Activated CD4-positive, alpha-beta T cell treated with anti-CD3 and anti-CD28 coated beads, Interleukin-2, amount 50 U/mL, for 4 hours (primary cell): ENCODE data around the gene TCTN2.

Experiments
- DNase-seq, 2 experiments: peaks; one replicate each; pipeline ENCODE4 v3.0.0-alpha.2; 2020

TCTN2 gene

DNA sequence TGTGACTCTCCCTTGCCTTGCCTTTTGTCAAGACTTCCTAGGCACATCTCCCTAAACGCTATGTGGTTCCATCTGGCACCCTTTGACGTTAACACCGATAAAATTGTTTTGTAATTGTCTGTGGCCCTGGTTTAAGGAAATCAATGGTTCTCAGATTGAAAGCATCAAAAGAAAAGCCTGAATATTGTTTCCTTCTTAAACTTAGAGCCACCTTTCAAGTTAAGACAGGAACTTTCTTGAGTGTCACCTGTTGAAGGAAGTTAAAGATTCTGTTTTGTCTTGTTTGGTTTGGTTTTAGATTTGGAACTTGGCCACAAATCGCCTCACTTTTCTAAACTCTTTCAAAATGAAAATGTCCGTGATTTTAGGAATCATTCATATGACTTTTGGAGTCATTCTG lies 76.4 kb downstream of the TCTN2 start:
- no peak for DNase-seq

DNA sequence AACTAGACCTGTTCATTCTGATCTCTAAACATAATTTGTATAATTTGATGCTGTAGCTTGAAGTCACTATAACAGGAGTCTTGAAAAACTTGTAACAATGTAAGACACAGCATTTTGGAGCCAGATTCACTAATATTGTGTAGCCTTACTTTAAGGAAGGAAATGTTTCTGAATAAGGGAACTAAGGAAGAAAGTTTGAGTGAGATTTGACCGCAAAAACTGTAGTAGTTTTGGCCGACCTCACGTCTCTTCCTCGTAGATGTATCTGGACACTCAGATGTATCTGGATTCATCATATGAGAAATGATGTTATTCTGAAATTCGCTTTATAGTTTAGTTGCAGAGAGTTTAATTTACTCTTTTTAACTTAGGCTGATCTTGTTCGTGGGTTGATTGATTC lies 77.2 kb downstream of the TCTN2 start:
- DNase-seq = no peak

DNA sequence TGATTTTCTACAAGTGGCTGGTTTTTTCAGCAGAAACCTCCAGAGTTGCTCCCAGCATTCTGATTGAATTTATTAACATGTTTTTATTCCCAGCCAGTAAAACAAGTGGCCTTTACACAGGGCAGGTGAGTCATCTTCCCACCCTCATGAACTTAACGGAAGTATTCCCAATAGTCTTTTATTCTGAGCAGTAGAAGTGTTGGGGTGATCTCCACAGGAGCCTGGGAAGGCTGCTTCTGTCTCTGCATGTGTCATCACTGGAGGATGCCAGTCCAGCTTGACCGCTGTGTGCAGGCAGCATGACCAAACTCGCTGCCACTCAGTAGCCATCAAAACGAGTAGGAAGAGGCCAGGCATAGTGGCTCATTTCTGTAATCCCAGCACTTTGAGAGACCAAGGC lies 77.7 kb downstream of the TCTN2 start:
- no peak for DNase-seq

DNA sequence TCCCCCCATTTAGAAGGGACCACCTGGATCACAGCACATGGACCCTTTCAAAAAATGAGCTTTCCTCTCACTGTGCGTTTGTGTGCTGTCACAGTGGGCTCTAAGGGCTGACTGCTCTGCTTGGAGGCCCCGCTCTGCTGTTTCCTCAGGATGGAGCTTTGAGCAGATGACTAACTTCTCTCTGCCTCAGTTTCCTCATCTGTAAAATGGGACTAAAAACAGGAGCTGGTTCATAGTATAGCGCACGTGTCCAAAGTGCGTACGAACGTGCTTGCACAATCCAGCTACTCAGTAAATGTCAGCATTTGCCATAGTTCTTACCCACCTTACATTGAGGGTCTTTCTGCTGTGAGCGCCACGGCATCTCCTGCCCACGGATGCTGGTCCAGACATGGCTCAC lies 78.4 kb downstream of the TCTN2 start:
- DNase-seq = no peak

DNA sequence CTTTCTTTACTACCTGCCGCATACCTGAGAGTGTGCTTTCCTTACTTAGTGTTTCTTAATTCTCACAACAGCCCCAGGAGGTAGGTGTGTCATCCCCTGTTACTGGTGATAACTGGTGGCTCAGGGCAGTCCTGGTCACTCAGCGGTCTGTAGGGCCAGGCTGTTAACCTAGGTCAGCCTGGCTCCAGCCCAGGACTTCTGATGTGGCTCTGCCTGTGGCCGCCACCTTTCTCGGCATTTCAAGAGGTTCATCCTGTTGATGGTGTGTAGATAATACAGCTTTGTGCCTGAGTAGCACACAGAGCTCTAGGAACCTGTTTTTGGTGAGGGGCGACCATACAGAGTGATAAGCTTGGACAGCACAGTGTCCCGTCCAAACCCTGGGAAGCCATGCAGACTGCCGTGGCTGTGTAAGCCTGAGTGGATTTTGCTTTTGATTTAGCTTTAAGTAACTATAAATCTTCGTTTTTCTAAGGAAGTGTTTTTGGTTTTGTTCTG lies 79.3 kb downstream of the TCTN2 start:
- DNase-seq = no peak

DNA sequence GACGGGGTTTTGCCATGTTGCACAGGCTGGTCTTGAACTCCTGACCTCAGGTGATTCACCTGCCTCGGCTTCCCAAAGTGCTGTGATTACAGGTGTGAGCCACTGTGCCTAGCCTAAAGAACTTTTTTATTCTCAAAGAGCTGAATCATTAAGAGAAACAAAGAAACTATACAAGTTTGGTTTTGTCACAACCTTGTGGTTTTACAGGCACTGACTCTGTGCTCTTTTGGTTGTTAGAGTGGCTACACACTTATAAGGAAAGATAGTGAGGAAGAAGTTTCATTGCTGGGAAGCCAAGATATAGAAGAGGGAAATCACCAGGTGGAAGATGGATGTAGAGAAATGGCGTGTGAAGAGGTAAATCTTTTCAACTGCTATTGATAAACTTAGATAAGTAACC lies 81.1 kb downstream of the TCTN2 start:
- no peak for DNase-seq

DNA sequence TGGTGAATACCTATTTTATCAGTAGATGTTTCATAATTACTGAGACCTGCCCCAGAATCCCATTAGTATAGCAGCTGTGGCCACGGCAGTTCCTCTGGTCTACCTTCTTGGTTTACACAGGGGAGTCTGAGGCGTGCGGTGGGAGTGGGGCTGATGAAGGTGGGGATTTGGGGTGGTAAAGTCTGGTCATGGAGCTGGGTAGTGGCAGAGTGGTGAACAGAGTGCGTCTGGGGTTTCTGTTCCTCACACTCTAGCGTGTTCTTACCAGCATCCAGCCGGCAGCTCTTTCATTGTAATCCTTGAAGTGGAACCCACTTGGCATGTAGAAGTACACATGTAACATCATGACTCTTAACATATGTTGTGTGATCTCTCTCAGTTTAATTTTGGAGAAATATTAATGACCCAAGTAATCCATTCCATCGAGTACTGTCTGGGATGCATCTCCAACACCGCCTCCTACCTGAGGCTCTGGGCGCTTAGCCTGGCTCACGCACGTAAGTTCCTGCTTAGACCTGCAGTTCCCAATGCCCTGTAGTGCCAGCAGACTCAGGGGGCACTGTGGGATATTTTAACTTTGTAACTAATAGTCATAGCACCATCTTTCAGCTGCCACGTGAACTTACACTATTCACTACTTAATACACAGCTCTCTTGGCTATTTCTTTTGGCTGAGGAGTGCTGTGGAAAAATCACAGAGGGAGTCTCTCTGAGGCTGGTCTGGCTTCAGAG lies 83.3 kb downstream of the TCTN2 start:
- DNase-seq = no peak

DNA sequence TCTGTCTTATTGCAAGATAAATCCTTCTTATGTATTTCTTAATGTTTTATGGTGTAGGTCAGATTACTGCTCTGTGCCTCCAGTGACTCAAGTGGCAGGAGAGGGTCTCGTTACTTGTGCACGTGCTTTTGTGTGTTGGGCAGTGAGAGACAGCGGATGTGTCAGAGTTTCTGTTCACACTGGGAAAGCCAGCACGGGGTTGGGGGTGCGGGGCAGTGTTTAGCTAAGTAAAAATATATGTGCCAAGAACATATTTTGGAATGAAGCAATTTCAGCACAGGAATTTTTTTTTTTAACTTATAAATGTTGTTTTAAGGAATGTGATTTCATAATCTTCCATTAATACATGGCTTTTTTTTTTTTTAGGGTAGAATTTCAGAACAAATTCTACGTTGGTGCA lies 86.6 kb downstream of the TCTN2 start:
- no peak for DNase-seq
